Kidney (tissue), 14 donors: ENCODE data around the gene IMMP2L. TPM values are rescaled to one million over a fixed set of nuclear protein-coding genes. Genes with fewer than 3 reads are reported as not detected.

Experiments used
- DNase-seq, 5 donors: peaks; one replicate each; pipeline ENCODE4 v3.0.0-alpha.2; 2013 to 2020
- FAIRE-seq: peaks from 2 replicates; lab custom pipeline; 2012; peaks lifted over from hg19 to GRCh38; lab: Jason Lieb, UNC
- H3K27ac ChIP-seq, 2 donors: one replicate each; pipeline ENCODE4 v1.7.0; 2013; ENCODE audit warnings: low read depth in 2 of 2, low read length in 2 of 2, inconsistent platforms in 1 of 2
- H3K27me3 ChIP-seq: one replicate; pipeline ENCODE4 v1.7.1; 2013; ENCODE audit warnings: low read length, inconsistent platforms; ENCODE audit not compliant: control insufficient read depth, insufficient read depth
- H3K36me3 ChIP-seq, 3 donors: one replicate each; pipeline versions ENCODE4 v1.7.0 to v1.7.1; 2013; ENCODE audit warnings: low read length in 3 of 3, control low read depth in 1 of 3, inconsistent platforms in 1 of 3; ENCODE audit not compliant: insufficient read depth in 3 of 3, control insufficient read depth in 2 of 3
- H3K4me1 ChIP-seq, 3 donors: one replicate each; pipeline versions ENCODE4 v1.7.0 to v1.7.1; 2013; ENCODE audit warnings: low read length in 3 of 3, inconsistent platforms in 1 of 3, low read depth in 1 of 3; ENCODE audit not compliant: control insufficient read depth in 2 of 3, insufficient read depth in 2 of 3
- H3K4me3 ChIP-seq, 3 donors: one replicate each; pipeline versions ENCODE4 v1.7.0 to v1.8.1; 2013; ENCODE audit warnings: low read length in 3 of 3, control low read depth in 1 of 3, inconsistent platforms in 1 of 3
- H3K9ac ChIP-seq, 3 donors: one replicate each; pipeline versions ENCODE4 v1.7.0 to v1.7.1; 2013; ENCODE audit warnings: low read length in 3 of 3, control low read depth in 1 of 3, inconsistent platforms in 1 of 3
- H3K9me3 ChIP-seq, 3 donors: one replicate each; pipeline versions ENCODE4 v1.7.0 to v1.7.1; 2013; ENCODE audit warnings: low read length in 3 of 3, control low read depth in 1 of 3, inconsistent platforms in 1 of 3; ENCODE audit not compliant: control insufficient read depth in 2 of 3, insufficient read depth in 1 of 3
- CTCF ChIP-seq: IDR thresholded peaks from 3 replicates; pipeline ENCODE4 v1.5.1; 2012; ENCODE audit warnings: mild to moderate bottlenecking, moderate library complexity, borderline replicate concordance; ENCODE audit not compliant: insufficient read depth; ENCODE audit errors: extremely low read depth
- intact Hi-C: fragments of 100-400 bp; cut with DNase I; formaldehyde crosslinking; loops from one replicate; pipeline ENCODE4 v1.11.1; 2022
- polyA plus RNA-seq: library from polyadenylated mRNA; stranded (reverse); fragments of 350-450 nt; fragmentation: Illumina TruSeq; extraction: RNeasy Lipid Tissue Mini Kit (QIAGEN cat#74804); gene quantifications from one replicate; pipeline ENCODE4 v1.2.3, GENCODE V29; 2014; ENCODE audit warnings: low read depth, low replicate concordance; ENCODE audit not compliant: insufficient read depth
- total RNA-seq: library from RNA; stranded (reverse); fragmentation: NEBNext Ultra II Directional; extraction: Animal tissue kit (Norgen Biotek cat#: 25700); gene quantifications from one replicate; pipeline ENCODE4 v1.2.1, GENCODE V29; 2021
- donor health status: control.
- donor health status: control.
- donor health status: control.
- donor health status: control.
- donor health status: control.
- donor health status: DM: yes; HTN: yes; CAD: no.
- donor health status: Normal renal cell carcinoma (clear cell type).

IMMP2L gene
- total and polyA plus RNA-seq, 2 donors from 2014 or later: 46.4 to 52.1 TPM

- H3K9ac ChIP-seq: no peak overlapping the region
- no peaks in the 10 kb centered on the region for H3K4me1 ChIP-seq
- no peak overlapping the region for H3K4me3 ChIP-seq
- H3K27ac ChIP-seq: no peak overlapping the region
- intact Hi-C loops: no loop called here
- no peak for DNase-seq
- no peaks in the 10 kb centered on the region for H3K9me3 ChIP-seq
- FAIRE-seq: no peak
- H3K27me3 ChIP-seq: no peaks in the 10 kb centered on the region
- TF ChIP-seq CTCF: no peak
- H3K36me3 ChIP-seq: no peaks in the 10 kb centered on the region
Measured at GRCh38 chr7:110650328-110650727, 912.0 kb downstream of the IMMP2L start.

- Histone ChIP-seq H3K27me3 (no peaks in the 10 kb centered on the region), H3K4me3 (no peak overlapping the region), H3K36me3 (no peaks in the 10 kb centered on the region), H3K9me3 (no peaks in the 10 kb centered on the region), H3K27ac (no peak overlapping the region), H3K4me1 (no peaks in the 10 kb centered on the region), H3K9ac (no peak overlapping the region)
- intact Hi-C loops: no loop called here
- DNase-seq (no peak), FAIRE-seq (no peak)
- no peak for TF ChIP-seq CTCF
Measured at GRCh38 chr7:110647266-110647665, 915.0 kb downstream of the IMMP2L start.

- Histone ChIP-seq H3K9ac (no peak overlapping the region), H3K9me3 (no peaks in the 10 kb centered on the region), H3K27me3 (no peaks in the 10 kb centered on the region), H3K27ac (no peak overlapping the region), H3K4me1 (no peaks in the 10 kb centered on the region), H3K36me3 (no peaks in the 10 kb centered on the region), H3K4me3 (no peak overlapping the region)
- no peak for FAIRE-seq
- no peak for TF ChIP-seq CTCF
- DNase-seq: no peak
- intact Hi-C loops: no loop called here
Measured at GRCh38 chr7:110646804-110647203, 915.5 kb downstream of the IMMP2L start.

GRCh38 chr7:110645616-110646015, 916.7 kb downstream of the IMMP2L start:
- no peak for FAIRE-seq
- Histone ChIP-seq H3K4me1 (no peaks in the 10 kb centered on the region), H3K27me3 (no peaks in the 10 kb centered on the region), H3K9me3 (no peaks in the 10 kb centered on the region), H3K27ac (no peak overlapping the region), H3K4me3 (no peak overlapping the region), H3K9ac (no peak overlapping the region), H3K36me3 (no peaks in the 10 kb centered on the region)
- TF ChIP-seq CTCF: no peak
- intact Hi-C loops: no loop called here
- no peak for DNase-seq
